Spleen (tissue), 7 donors: ENCODE measurements around the gene PAMR1.

Experiments used
- CTCF ChIP-seq, 11 experiments: fragments of 200-600 bp in 7 of 11; fragments of 450-650 bp in 4 of 11; sonication (generic) in 4 of 11; IDR thresholded peaks in 8 of 11; conservative IDR thresholded peaks in 3 of 11; 1 replicate in 7 of 11; 2 replicates in 4 of 11; pipeline versions ENCODE4 v1.4.0 to v1.8.0; 2016 to 2021; ENCODE audit warnings: antibody characterized with exemption in 11 of 11, inconsistent platforms in 4 of 11, mild to moderate bottlenecking in 1 of 11
- POLR2A ChIP-seq, 3 donors: fragments of 450-650 bp; IDR thresholded peaks; one replicate each; pipeline ENCODE4 v1.5.1; 2017; ENCODE audit warnings: antibody characterized with exemption in 3 of 3, mild to moderate bottlenecking in 1 of 3
- POLR2AphosphoS5 ChIP-seq, 3 donors: sonication (generic); formaldehyde crosslinking; IDR thresholded peaks; one replicate each; pipeline ENCODE4 v1.5.1; 2017; ENCODE audit warnings: antibody characterized with exemption in 3 of 3
- donor health status: DM: no; HTN: no; CAD: no; lungs with moderate emphysema.
- donor health status: DM: no; HTN: no; CAD: no.
- donor health status: DM: no; HTN: no; CAD: no.

- TF ChIP-seq POLR2A (IDR thresholded peaks at IDR 0.05) (no peak), CTCF (IDR thresholded peaks at IDR 0.05 in 8 of 11, conservative IDR thresholded peaks at IDR 0.05 in 3 of 11) (no peak), POLR2AphosphoS5 (IDR thresholded peaks at IDR 0.05) (no peak)
Observed at GRCh38 chr11:35474688-35475087, 50.7 kb downstream of the PAMR1 start.
